Suprapubic skin (tissue), 3 donors: ENCODE results near the gene ZNF18.

Experiments used
- CTCF ChIP-seq, 2 donors: fragments of 200-600 bp in 1 of 2; fragments of 450-650 bp in 1 of 2; sonication (generic) in 1 of 2; IDR thresholded peaks; one replicate each; pipeline ENCODE4 v1.5.1; 2016 to 2019; ENCODE audit warnings: antibody characterized with exemption in 2 of 2, mild to moderate bottlenecking in 1 of 2, moderate library complexity in 1 of 2
- EP300 ChIP-seq: sonication (generic); formaldehyde crosslinking; IDR thresholded peaks from one replicate; pipeline ENCODE4 v1.6.1; 2017; ENCODE audit warnings: antibody characterized with exemption
- POLR2A ChIP-seq, 2 donors: fragments of 450-650 bp; IDR thresholded peaks; one replicate each; pipeline ENCODE4 v1.6.1; 2017; ENCODE audit warnings: antibody characterized with exemption in 2 of 2, mild to moderate bottlenecking in 2 of 2, moderate library complexity in 2 of 2

DNA sequence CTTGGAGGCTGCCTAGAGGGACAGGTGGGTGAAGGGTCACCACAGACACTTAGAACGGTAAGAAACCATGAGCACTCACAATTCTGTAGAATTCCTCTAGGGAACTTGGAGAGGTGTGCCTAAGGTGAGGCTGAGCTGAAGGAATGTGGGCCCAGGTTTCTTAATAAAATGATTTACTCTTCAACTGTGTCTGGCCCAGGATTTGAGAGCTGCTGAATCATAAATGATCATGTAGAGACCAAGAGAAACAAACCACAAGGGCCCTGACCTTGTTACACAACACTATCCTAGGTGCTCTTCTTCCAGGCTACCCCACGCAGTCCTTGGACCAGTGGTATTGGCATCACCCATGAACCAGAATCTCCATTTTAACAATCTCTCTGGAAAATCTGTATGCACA is 27.7 kb downstream of the ZNF18 start:
- no peak for TF ChIP-seq POLR2A (IDR thresholded peaks at IDR 0.05)
- TF ChIP-seq CTCF (IDR thresholded peaks at IDR 0.05): no peak
- TF ChIP-seq EP300: no peak
